HG03378 (cell line): ENCODE data around the gene MKKS.
A peak's percentile ranks its signal among the peaks of the same experiment; 100 is the strongest.

Experiments used
- ATAC-seq: cut with Tn5 transposase; IDR thresholded peaks from one replicate; pipeline ENCODE4 v1.9.1; 2021; ENCODE audit warnings: mild to moderate bottlenecking, moderate library complexity; ENCODE audit not compliant: unreplicated experiment

Gene MKKS

GRCh38 chr20:10433623-10434466 lies at the start of gene MKKS:
Gene MKKS, minus strand, starts transcription at chr20:10434222. Its CDS starts 20,708 bp downstream, at chr20:10413514.
- ATAC-seq = peak; percentile 44

- ATAC-seq = no peak
These were observed 49.7 kb upstream of the MKKS start for GRCh38 chr20:10483691-10484090.

- ATAC-seq = no peak
These were observed 47.7 kb upstream of the MKKS start for GRCh38 chr20:10481676-10482075.

GRCh38 chr20:10478930-10479329 lies 44.9 kb upstream of the MKKS start:
- ATAC-seq = no peak

- peak; percentile 72 for ATAC-seq
These were observed 44.2 kb upstream of the MKKS start for GRCh38 chr20:10478205-10478604.

- ATAC-seq = peak; percentile 80
These were observed 42.3 kb upstream of the MKKS start for GRCh38 chr20:10476319-10476724.

GRCh38 chr20:10475225-10475624 lies 41.2 kb upstream of the MKKS start:
- peak; percentile 27 for ATAC-seq

- ATAC-seq = no peak
These were observed 40.7 kb upstream of the MKKS start for GRCh38 chr20:10474606-10475184.

GRCh38 chr20:10472871-10473270 lies 38.8 kb upstream of the MKKS start:
- ATAC-seq = no peak

GRCh38 chr20:10470276-10470675 lies 36.3 kb upstream of the MKKS start:
- no peak for ATAC-seq

- no peak for ATAC-seq
These were observed 35.6 kb upstream of the MKKS start for GRCh38 chr20:10469599-10469998.

- ATAC-seq = no peak
These were observed 35.0 kb upstream of the MKKS start for GRCh38 chr20:10469056-10469455.

GRCh38 chr20:10468340-10468845 lies 34.4 kb upstream of the MKKS start:
- no peak for ATAC-seq

- no peak for ATAC-seq
These were observed 33.8 kb upstream of the MKKS start for GRCh38 chr20:10467681-10468339.

- no peak for ATAC-seq
These were observed 32.8 kb upstream of the MKKS start for GRCh38 chr20:10466855-10467254.

- ATAC-seq = no peak
These were observed 32.3 kb upstream of the MKKS start for GRCh38 chr20:10466325-10466724.

- ATAC-seq = no peak
These were observed 31.1 kb upstream of the MKKS start for GRCh38 chr20:10465135-10465534.

GRCh38 chr20:10463622-10464021 lies 29.6 kb upstream of the MKKS start:
- ATAC-seq = no peak

GRCh38 chr20:10462516-10462915 lies 28.5 kb upstream of the MKKS start:
- no peak for ATAC-seq

GRCh38 chr20:10461495-10461894 lies 27.5 kb upstream of the MKKS start:
- ATAC-seq = no peak

GRCh38 chr20:10454151-10454750 lies 20.2 kb upstream of the MKKS start:
- peak; percentile 38 for ATAC-seq
